Vagina (tissue), 2 donors: ENCODE measurements around the gene NUDT14. TPM values are rescaled to one million over a fixed set of nuclear protein-coding genes. Genes with fewer than 3 reads are reported as not detected.

Experiments used
- DNase-seq, 2 donors: peaks; one replicate each; pipeline ENCODE4 v3.0.0-alpha.2; 2017; ENCODE audit errors: extremely low spot score in 2 of 2
- H3K27ac ChIP-seq: fragments of 200-600 bp; sonication (generic); one replicate; pipeline ENCODE4 v1.5.1; 2019
- H3K27me3 ChIP-seq: fragments of 200-600 bp; sonication (generic); one replicate; pipeline ENCODE4 v1.5.1; 2019
- H3K36me3 ChIP-seq, 2 donors: fragments of 200-600 bp; sonication (generic); one replicate each; pipeline ENCODE4 v1.5.1; 2017 to 2019
- H3K4me1 ChIP-seq: fragments of 200-600 bp; sonication (generic); one replicate; pipeline ENCODE4 v1.5.1; 2019
- H3K4me3 ChIP-seq, 2 donors: fragments of 200-600 bp; sonication (generic); 1 replicate in 1 of 2; 2 replicates in 1 of 2; pipeline ENCODE4 v1.5.1; 2016 to 2019
- H3K9me3 ChIP-seq: fragments of 200-600 bp; sonication (generic); one replicate; pipeline ENCODE4 v1.5.1; 2019
- CTCF ChIP-seq, 3 experiments: fragments of 450-650 bp in 2 of 3; fragments of 200-600 bp in 1 of 3; sonication (generic) in 1 of 3; IDR thresholded peaks; one replicate each; pipeline ENCODE4 v1.5.1; 2017 to 2019; ENCODE audit warnings: antibody characterized with exemption in 3 of 3, mild to moderate bottlenecking in 2 of 3, moderate library complexity in 2 of 3
- POLR2A ChIP-seq, 2 donors: fragments of 450-650 bp; IDR thresholded peaks; one replicate each; pipeline ENCODE4 v1.6.1; 2017; ENCODE audit warnings: antibody characterized with exemption in 2 of 2, mild to moderate bottlenecking in 2 of 2, moderate library complexity in 2 of 2
- POLR2AphosphoS5 ChIP-seq, 2 donors: sonication (generic); formaldehyde crosslinking; IDR thresholded peaks; one replicate each; pipeline ENCODE4 v1.9.0; 2017; ENCODE audit warnings: antibody characterized with exemption in 2 of 2, mild to moderate bottlenecking in 2 of 2, low read depth in 1 of 2; ENCODE audit not compliant: insufficient read depth in 1 of 2
- intact Hi-C: fragments of 100-400 bp; cut with DNase I; formaldehyde crosslinking; loops from one replicate; pipeline ENCODE4 v1.15.1; 2023
- total RNA-seq: library from RNA; depleted of rRNA; stranded (reverse); fragments of >200 nt; gene quantifications from one replicate; pipeline ENCODE4 v1.2.3, GENCODE V29; 2016

NUDT14 gene
- total RNA-seq, 1 donor from 2014 or later: 11.0 TPM

DNA sequence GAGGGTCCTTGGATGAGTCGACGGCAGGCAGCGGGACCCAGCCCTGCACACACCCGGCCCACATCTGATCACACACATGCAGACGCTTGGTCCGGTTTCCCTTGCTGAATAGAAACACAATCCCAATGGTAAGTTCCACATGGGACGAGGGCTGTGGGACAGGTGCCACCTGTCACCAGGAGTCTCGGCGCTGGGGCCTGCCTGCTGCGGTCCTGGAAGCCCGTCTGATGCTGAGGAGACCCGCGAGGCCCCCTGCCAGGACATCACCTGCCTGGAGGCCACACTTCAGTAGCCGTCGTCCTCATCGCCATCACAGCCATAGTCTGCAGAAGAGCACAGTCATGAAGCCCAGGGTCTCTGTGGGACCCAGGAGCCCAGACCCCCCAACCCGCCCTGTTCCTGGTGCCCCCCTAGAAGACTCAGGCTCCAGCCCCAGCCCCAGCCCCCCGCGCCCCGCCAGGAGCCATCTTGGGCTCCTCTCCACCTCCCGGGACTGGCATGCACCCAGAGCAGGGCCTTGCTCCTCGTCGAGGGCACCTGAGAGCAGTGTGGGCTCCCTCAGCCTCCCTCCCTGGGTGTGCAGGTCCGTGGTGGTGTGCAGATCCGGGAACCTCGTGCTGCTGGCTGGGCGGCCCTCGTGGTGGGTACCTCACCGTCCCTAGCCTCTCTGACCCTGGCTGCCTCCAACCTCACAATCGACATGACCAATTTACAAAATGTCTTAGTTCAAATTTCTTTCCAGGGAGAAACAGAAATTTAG, 29.3 kb upstream of the NUDT14 start:
- DNase-seq: no peak
- Histone ChIP-seq H3K4me1 (peaks cover 3% of the 10 kb centered on the region), H3K4me3 (no peak overlapping the region), H3K36me3 (peaks cover 0 to 22% of the 10 kb centered on the region in 2 donors), H3K9me3 (no peaks in the 10 kb centered on the region), H3K27me3 (no peaks in the 10 kb centered on the region), H3K27ac (no peak overlapping the region)
- intact Hi-C loops: loop anchor here (10.0 kb wide), 1 partner anchor 284 kb away; the partner anchor contains the start of gene TEDC1
- no peak for TF ChIP-seq POLR2AphosphoS5 (IDR thresholded peaks at IDR 0.05; ENCODE audit: insufficient read depth in 1 of 2, low read depth in 1 of 2)

GRCh38 chr14:105209646-105210045, 28.5 kb upstream of the NUDT14 start:
- Histone ChIP-seq H3K9me3 (no peaks in the 10 kb centered on the region), H3K27me3 (no peaks in the 10 kb centered on the region), H3K4me1 (peaks cover 11% of the 10 kb centered on the region), H3K27ac (no peak overlapping the region), H3K36me3 (peaks cover 0 to 22% of the 10 kb centered on the region in 2 donors), H3K4me3 (no peak overlapping the region)
- intact Hi-C loops: loop anchor here (10.0 kb wide), 2 partner anchors 75 to 285 kb away; partner anchors contain the start of gene TEDC1
- TF ChIP-seq POLR2A (IDR thresholded peaks at IDR 0.05) (no peak), CTCF (IDR thresholded peaks at IDR 0.05) (no peak), POLR2AphosphoS5 (IDR thresholded peaks at IDR 0.05; ENCODE audit: insufficient read depth in 1 of 2, low read depth in 1 of 2) (no peak)
- DNase-seq: no peak

DNA sequence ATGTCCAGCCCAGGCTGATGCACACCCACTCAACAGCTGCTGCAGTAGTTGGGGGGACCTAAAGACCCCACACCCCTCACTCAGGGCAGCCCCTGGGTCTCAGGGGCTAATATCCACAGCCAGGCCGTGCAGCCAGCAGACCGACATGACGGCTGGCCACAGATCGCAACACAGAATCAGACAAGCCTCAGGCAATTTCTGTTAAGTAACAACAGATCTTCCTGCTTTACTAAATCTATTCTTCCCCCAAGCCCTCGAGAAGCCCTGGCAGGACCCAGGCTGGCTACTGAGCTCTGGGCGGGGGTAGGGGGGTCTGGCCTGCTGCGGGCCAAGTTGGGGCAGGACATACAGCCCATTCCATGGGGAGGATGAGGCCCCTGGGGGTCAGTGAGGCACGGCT, 28.0 kb upstream of the NUDT14 start:
- no peaks in the 10 kb centered on the region for H3K9me3 ChIP-seq
- peaks cover 17% of the 10 kb centered on the region for H3K4me1 ChIP-seq
- H3K4me3 ChIP-seq: no peak overlapping the region
- intact Hi-C loops: loop anchor here (10.0 kb wide), 1 partner anchor 76 kb away; no protein-coding TSS in a partner anchor
- DNase-seq: no peak
- no peaks in the 10 kb centered on the region for H3K27me3 ChIP-seq
- no peak for TF ChIP-seq POLR2A (IDR thresholded peaks at IDR 0.05)
- no peak for TF ChIP-seq POLR2AphosphoS5 (IDR thresholded peaks at IDR 0.05; ENCODE audit: insufficient read depth in 1 of 2, low read depth in 1 of 2)
- no peak for TF ChIP-seq CTCF (IDR thresholded peaks at IDR 0.05)
- H3K27ac ChIP-seq: no peak overlapping the region
- peaks cover 0 to 22% of the 10 kb centered on the region in 2 donors for H3K36me3 ChIP-seq

- Histone ChIP-seq H3K4me1 (peaks cover 20% of the 10 kb centered on the region), H3K4me3 (no peak overlapping the region), H3K27ac (no peak overlapping the region), H3K9me3 (no peaks in the 10 kb centered on the region), H3K36me3 (peaks cover 0 to 20% of the 10 kb centered on the region in 2 donors), H3K27me3 (no peaks in the 10 kb centered on the region)
- TF ChIP-seq CTCF (IDR thresholded peaks at IDR 0.05): no peak
- TF ChIP-seq POLR2A (IDR thresholded peaks at IDR 0.05): no peak
- no peak for TF ChIP-seq POLR2AphosphoS5 (IDR thresholded peaks at IDR 0.05; ENCODE audit: insufficient read depth in 1 of 2, low read depth in 1 of 2)
- DNase-seq: no peak
- intact Hi-C loops: loop anchor here (10.0 kb wide), 1 partner anchor 76 kb away; no protein-coding TSS in a partner anchor
Observed at GRCh38 chr14:105208738-105209075, 27.6 kb upstream of the NUDT14 start.

DNA sequence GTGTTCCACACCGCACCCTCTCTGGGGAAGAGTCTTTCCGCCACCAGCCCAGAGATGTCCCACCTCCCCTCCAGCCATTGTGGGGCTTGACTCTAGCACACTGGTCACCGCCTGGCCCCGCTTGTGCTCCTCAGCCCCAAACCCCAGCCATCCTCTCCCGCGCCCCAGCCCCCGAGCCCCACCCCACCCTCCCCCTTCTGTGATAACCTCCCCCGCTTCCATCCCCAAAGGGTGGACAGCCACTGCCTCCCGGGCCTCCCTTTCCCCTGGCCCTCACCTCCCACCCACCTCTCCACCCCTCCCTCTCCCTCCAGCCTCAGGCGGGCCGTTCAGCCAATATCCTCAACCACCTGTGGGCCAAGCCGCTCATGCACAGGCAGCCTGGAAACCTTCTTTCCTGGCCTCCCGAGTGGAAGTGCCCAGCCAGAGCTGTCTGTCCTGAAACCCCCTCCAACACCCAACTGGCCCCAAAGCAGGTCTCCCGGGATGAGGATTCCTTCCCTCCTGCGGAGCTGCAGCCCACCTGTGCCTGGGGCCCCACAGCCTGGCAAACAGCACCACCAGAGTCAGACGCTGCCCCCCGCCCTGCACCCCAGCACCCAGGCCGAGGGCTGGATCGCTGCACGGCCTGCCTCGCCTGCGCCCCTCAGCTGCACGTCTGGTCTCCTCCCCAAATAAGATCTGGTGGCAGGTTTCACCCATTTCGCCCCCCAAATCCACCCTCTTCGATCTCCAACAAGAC, 27.1 kb upstream of the NUDT14 start:
- Histone ChIP-seq H3K27ac (no peak overlapping the region), H3K36me3 (peaks cover 0 to 14% of the 10 kb centered on the region in 2 donors), H3K27me3 (no peaks in the 10 kb centered on the region), H3K4me3 (no peak overlapping the region), H3K9me3 (no peaks in the 10 kb centered on the region), H3K4me1 (peaks cover 26% of the 10 kb centered on the region)
- intact Hi-C loops: loop anchor here (10.0 kb wide), 1 partner anchor 77 kb away; no protein-coding TSS in a partner anchor
- DNase-seq: no peak
- no peak for TF ChIP-seq POLR2A (IDR thresholded peaks at IDR 0.05)
- TF ChIP-seq CTCF (IDR thresholded peaks at IDR 0.05): no peak
- no peak for TF ChIP-seq POLR2AphosphoS5 (IDR thresholded peaks at IDR 0.05; ENCODE audit: insufficient read depth in 1 of 2, low read depth in 1 of 2)
